ENCODE measurements around the gene CPT2. TPM values are rescaled to one million over a fixed set of nuclear protein-coding genes. Genes with fewer than 3 reads are reported as not detected.

Gene CPT2
- total RNA-seq, 1 donor from 2014 or later = 26.3 TPM

DNA sequence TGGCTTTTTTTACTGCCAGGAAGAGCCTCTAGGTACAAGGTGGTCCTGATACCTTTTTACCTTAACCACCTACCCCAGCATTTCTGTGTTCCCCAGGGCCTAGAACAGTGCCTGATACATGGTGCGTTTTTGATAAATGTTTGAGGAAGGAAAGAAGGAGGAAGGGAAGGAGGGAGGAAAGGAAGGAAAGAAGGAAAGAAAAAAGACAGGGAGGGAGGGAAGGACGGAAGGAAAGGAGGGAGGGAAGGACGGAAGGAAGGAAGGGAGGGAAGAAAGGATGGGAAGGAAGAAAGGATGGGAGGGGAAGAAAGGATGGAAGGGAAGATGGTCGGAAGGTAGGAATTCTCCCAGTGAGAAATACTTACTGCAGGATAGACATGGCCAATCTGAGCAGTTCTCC lies 53.7 kb downstream of the CPT2 start:
- no peak overlapping the region for H3K4me3 ChIP-seq
- DNase-seq (no peak), ATAC-seq (no peak)
- intact Hi-C loops (cut with DNase I) = no loop called here
- no peaks in the 10 kb centered on the region for H3K9me3 ChIP-seq
- H3K4me1 ChIP-seq = no peaks in the 10 kb centered on the region
- no peaks in the 10 kb centered on the region for H3K27me3 ChIP-seq (ENCODE audit: low read depth)
- H3K36me3 ChIP-seq = no peaks in the 10 kb centered on the region
- TF ChIP-seq, protein P1, sequence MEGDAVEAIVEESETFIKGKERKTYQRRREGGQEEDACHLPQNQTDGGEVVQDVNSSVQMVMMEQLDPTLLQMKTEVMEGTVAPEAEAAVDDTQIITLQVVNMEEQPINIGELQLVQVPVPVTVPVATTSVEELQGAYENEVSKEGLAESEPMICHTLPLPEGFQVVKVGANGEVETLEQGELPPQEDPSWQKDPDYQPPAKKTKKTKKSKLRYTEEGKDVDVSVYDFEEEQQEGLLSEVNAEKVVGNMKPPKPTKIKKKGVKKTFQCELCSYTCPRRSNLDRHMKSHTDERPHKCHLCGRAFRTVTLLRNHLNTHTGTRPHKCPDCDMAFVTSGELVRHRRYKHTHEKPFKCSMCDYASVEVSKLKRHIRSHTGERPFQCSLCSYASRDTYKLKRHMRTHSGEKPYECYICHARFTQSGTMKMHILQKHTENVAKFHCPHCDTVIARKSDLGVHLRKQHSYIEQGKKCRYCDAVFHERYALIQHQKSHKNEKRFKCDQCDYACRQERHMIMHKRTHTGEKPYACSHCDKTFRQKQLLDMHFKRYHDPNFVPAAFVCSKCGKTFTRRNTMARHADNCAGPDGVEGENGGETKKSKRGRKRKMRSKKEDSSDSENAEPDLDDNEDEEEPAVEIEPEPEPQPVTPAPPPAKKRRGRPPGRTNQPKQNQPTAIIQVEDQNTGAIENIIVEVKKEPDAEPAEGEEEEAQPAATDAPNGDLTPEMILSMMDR (IDR thresholded peaks at IDR 0.05) = no peak
- no peak overlapping the region for H3K27ac ChIP-seq

DNA sequence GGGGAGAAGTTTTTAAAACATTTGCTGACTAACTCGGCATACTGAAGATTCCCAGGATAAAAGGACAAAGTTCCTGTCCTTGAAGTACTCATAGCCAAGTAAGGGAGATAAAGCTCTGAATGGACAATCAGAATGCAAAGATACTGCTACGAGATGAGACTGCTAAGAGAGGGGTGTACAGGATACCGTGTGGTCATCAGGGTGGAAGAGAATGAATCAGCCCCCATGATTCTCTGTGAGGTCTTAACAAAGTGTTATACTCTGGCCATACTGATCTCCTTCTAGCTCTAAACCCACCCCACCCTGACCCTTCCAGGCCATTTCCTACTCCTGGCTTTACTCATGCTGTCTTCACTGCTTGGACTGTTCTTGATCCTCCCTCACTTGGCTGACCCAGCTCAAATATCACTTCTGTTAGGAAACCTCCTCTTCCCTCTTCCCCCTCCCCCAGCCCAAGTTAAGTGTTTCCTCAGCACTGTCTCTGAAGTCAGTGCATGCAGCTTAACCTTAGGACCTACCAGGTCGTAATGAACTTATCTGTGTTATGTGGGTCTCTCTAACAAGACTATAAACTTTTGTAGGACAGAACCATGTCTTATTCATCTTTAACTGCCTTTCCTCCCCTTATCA lies 57.5 kb downstream of the CPT2 start:
- DNase-seq = no peak
- ATAC-seq = no peak
- no peak overlapping the region for H3K27ac ChIP-seq
- TF ChIP-seq, protein P1 (IDR thresholded peaks at IDR 0.05) = no peak
- no peaks in the 10 kb centered on the region for H3K9me3 ChIP-seq
- no peak overlapping the region for H3K4me3 ChIP-seq
- no peaks in the 10 kb centered on the region for H3K36me3 ChIP-seq
- no peaks in the 10 kb centered on the region for H3K4me1 ChIP-seq
- intact Hi-C loops (cut with DNase I) = no loop called here
- no peaks in the 10 kb centered on the region for H3K27me3 ChIP-seq (ENCODE audit: low read depth)

DNA sequence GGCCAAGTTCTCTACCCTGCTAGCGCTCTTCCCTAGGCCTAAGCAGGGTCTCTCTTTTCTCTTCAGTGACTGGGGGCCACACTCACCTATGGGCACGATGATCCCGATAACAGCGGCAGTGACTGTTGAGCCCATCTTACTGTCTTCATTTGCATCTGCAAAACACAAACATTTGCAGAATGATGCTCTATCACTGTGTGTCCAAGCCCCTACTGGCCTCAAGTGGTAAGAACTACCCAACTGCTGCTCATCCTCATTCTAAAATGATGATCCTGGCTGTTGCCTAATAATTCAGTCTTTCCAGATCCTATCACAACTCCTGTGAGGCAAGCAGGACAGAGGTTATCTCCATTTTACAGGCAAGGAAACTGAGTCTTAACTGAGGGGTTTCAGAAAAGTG lies 58.4 kb downstream of the CPT2 start:
- no peak for DNase-seq
- intact Hi-C loops (cut with DNase I) = no loop called here
- Histone ChIP-seq H3K4me3 (no peak overlapping the region), H3K4me1 (no peaks in the 10 kb centered on the region), H3K27me3 (ENCODE audit: low read depth) (no peaks in the 10 kb centered on the region), H3K27ac (no peak overlapping the region), H3K36me3 (peaks cover 2% of the 10 kb centered on the region), H3K9me3 (no peaks in the 10 kb centered on the region)
- TF ChIP-seq, protein P1 (IDR thresholded peaks at IDR 0.05) = no peak
- ATAC-seq = no peak

DNA sequence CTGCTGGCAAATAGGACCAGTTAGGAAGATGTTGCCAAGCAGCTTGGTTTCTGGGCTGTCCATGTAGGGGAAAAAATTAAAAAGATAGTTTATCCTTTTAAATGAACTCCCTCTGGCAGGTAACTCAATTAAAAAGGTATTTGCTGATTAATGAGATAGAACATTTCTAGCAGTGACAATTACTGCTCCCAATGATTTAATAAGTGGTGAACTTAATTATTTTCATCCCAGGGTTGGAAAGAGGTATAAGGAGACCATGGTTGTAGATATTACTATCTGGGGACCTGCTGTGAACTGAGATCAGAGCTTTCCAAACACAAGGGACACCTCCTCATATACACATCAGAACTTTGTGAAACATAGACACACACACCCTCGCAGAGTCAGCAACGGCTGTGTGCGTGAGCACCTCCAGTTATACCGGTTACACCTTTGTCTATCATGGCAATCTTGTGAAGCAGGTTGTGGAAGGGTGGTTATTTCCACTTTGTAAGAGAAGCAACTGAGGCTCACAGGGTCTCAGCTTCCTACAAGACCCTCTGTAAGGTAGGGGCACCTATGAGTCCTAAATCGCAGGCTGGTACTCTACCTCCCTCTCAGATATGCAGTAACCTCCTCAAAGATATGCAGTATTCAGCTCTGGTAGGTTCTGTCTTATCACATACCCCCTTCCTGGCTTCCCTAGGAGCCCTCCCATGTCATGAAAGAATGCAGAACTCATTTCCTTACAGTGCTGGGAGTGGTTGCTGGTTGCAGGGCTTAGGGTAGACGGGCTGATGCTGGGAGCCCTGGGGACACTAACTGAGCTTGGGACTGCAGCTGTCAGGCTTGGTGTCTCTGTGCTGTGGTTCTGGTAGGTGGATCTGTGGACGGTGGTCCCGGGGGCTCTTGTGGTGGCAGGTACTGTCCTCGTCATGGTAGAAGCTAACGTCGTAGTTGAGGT lies 60.2 kb downstream of the CPT2 start:
- H3K4me1 ChIP-seq = no peaks in the 10 kb centered on the region

DNA sequence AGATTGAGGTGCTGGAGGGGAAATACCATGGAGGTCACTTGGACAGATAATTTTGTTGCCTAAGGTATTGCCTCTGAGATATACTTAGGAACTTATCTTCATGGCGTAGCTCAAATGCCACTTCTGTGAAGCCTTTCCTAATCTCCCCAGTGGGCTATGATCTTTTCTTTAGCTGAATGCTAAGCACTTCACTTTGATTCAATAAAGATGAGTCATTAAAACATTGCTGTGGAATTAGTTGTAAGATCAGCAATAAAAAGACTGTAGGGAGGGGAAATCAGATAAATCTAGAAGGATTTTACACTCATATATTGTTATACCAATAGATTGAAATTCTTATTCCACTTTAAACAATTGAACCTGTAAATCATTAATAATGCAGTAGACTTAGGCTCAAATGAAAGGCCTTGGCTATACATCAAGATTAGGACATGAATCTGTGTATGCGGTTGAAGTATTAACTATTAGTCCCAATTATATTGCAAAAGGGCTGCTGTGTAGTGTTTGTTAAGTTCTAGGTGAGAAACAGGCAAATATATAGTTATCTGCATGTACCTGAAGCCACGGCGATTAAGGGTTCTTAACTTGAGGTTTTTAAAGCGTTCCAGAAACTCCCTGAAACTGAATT lies 60.9 kb downstream of the CPT2 start:
- intact Hi-C loops (cut with DNase I) = no loop called here
- ATAC-seq (peak in 1 of 2 donors; percentile 51), DNase-seq (no peak)
- no peaks in the 10 kb centered on the region for H3K27me3 ChIP-seq (ENCODE audit: low read depth)
- H3K4me3 ChIP-seq = no peak overlapping the region
- no peaks in the 10 kb centered on the region for H3K4me1 ChIP-seq
- no peaks in the 10 kb centered on the region for H3K9me3 ChIP-seq
- TF ChIP-seq, protein P1 (IDR thresholded peaks at IDR 0.05) = no peak
- H3K27ac ChIP-seq = no peak overlapping the region
- H3K36me3 ChIP-seq = peaks cover 8% of the 10 kb centered on the region

More for the DNA sequence above, 60.2 kb downstream of the CPT2 start:
- Histone ChIP-seq H3K27ac (no peak overlapping the region), H3K27me3 (ENCODE audit: low read depth) (no peaks in the 10 kb centered on the region), H3K9me3 (no peaks in the 10 kb centered on the region), H3K4me3 (no peak overlapping the region), H3K36me3 (peaks cover 4% of the 10 kb centered on the region)
- DNase-seq (no peak), ATAC-seq (peak in 1 of 2 donors; percentile 21)
- TF ChIP-seq, protein P1 (IDR thresholded peaks at IDR 0.05) = no peak
- intact Hi-C loops (cut with DNase I) = no loop called here
